Astrocyte (in vitro differentiated cells and primary cell): ENCODE measurements around the gene ACKR2. TPM values are rescaled to one million over a fixed set of nuclear protein-coding genes. Genes with fewer than 3 reads are reported as not detected.
"Not testable (repeated sequence)": the region's sequence is repeated elsewhere in the genome, so short reads cannot be mapped to it uniquely, and the experiment has no call there.

Experiments
- DNase-seq: peaks from one replicate; pipeline ENCODE4 v3.0.0-alpha.2; 2010; ENCODE audit warnings: low read depth
- FAIRE-seq: peaks from 2 replicates; lab custom pipeline; 2011; peaks lifted over from hg19 to GRCh38; lab: Jason Lieb, UNC
- H2AFZ ChIP-seq: 2 replicates; pipeline ENCODE4 v1.6.0; 2012; ENCODE audit warnings: low read depth, low read length, inconsistent platforms
- H3K27ac ChIP-seq: 2 replicates; pipeline ENCODE4 v1.5.1; 2011; ENCODE audit warnings: low read depth, low read length, inconsistent platforms
- H3K27me3 ChIP-seq: 2 replicates; pipeline ENCODE4 v1.6.0; 2011; ENCODE audit warnings: low read length, inconsistent platforms; ENCODE audit not compliant: insufficient read depth
- H3K36me3 ChIP-seq: 2 replicates; pipeline ENCODE4 v1.5.1; 2011; ENCODE audit warnings: low read length, inconsistent platforms; ENCODE audit not compliant: insufficient read depth
- H3K4me1 ChIP-seq: 2 replicates; pipeline ENCODE4 v1.5.1; 2011; ENCODE audit warnings: low read length, inconsistent platforms; ENCODE audit not compliant: insufficient read depth
- H3K4me2 ChIP-seq: 2 replicates; pipeline ENCODE4 v1.6.0; 2012; ENCODE audit warnings: low read length, inconsistent platforms
- H3K4me3 ChIP-seq: 2 replicates; pipeline ENCODE4 v1.5.1; 2011; ENCODE audit warnings: low read depth, mild to moderate bottlenecking, low read length, inconsistent platforms; ENCODE audit not compliant: insufficient read depth
- H3K79me2 ChIP-seq: 2 replicates; pipeline ENCODE4 v1.6.0; 2012; ENCODE audit warnings: mild to moderate bottlenecking, low read length, inconsistent platforms; ENCODE audit not compliant: insufficient read depth
- H3K9ac ChIP-seq: 2 replicates; pipeline ENCODE4 v1.6.0; 2012; ENCODE audit warnings: mild to moderate bottlenecking, low read length, inconsistent platforms
- H3K9me3 ChIP-seq: 2 replicates; pipeline ENCODE4 v1.5.1; 2012; ENCODE audit warnings: low read depth, mild to moderate bottlenecking, low read length, inconsistent platforms; ENCODE audit not compliant: insufficient read depth
- H4K20me1 ChIP-seq: 2 replicates; pipeline ENCODE4 v1.6.0; 2012; ENCODE audit warnings: low read length, inconsistent platforms; ENCODE audit not compliant: insufficient read depth
- H3K27ac Mint-ChIP-seq: one replicate; pipeline ENCODE4 v1.8.0; 2021; ENCODE audit warnings: mild to moderate bottlenecking, mixed read lengths; ENCODE audit not compliant: unreplicated experiment
- H3K27me3 Mint-ChIP-seq: one replicate; pipeline ENCODE4 v1.8.0; 2021; ENCODE audit warnings: low read depth, mixed read lengths; ENCODE audit not compliant: unreplicated experiment
- H3K36me3 Mint-ChIP-seq: one replicate; pipeline ENCODE4 v1.8.0; 2021; ENCODE audit warnings: low read depth, mixed read lengths; ENCODE audit not compliant: unreplicated experiment
- H3K4me1 Mint-ChIP-seq: one replicate; pipeline ENCODE4 v1.8.0; 2021; ENCODE audit warnings: low read depth, mixed read lengths; ENCODE audit not compliant: unreplicated experiment
- H3K4me3 Mint-ChIP-seq: one replicate; pipeline ENCODE4 v1.8.0; 2021; ENCODE audit warnings: mild to moderate bottlenecking, moderate library complexity, mixed read lengths; ENCODE audit not compliant: unreplicated experiment
- H3K9me3 Mint-ChIP-seq: one replicate; pipeline ENCODE4 v1.8.0; 2021; ENCODE audit warnings: mild to moderate bottlenecking, mixed read lengths; ENCODE audit not compliant: unreplicated experiment
- EZH2 ChIP-seq: IDR thresholded peaks from 2 replicates; pipeline ENCODE4 v1.6.1; 2012; ENCODE audit warnings: mild to moderate bottlenecking, low read length, inconsistent platforms; ENCODE audit not compliant: insufficient read depth
- total RNA-seq: library from RNA; stranded (reverse); gene quantifications from 2 replicates; pipeline ENCODE4 v1.2.1, GENCODE V29; 2021
- TF ChIP-seq, protein P1 (sequence below): IDR thresholded peaks from 2 replicates; pipeline ENCODE4 v1.5.1; 2011; ENCODE audit warnings: low read depth, mild to moderate bottlenecking, inconsistent platforms, low read length, moderate library complexity; ENCODE audit not compliant: insufficient read depth

ACKR2 gene
- total RNA-seq, 1 donor from 2014 or later, result 1.7 TPM

GRCh38 chr3:42805141-42805821 lies 4.0 kb upstream of the ACKR2 start:
- Mint-ChIP-seq H3K27ac (peak overlapping the region; percentile 50), H3K4me3 (peak overlapping the region; percentile 99), H3K27me3 (peaks cover 2% of the 10 kb centered on the region), H3K36me3 (no peaks in the 10 kb centered on the region), H3K4me1 (peaks cover 18% of the 10 kb centered on the region), H3K9me3 (peaks cover 2% of the 10 kb centered on the region)
- H3K79me2 ChIP-seq, result peaks cover 37% of the 10 kb centered on the region
- peak overlapping the region; percentile 94 for H3K4me2 ChIP-seq
- no peak for TF ChIP-seq EZH2
- TF ChIP-seq, protein P1, sequence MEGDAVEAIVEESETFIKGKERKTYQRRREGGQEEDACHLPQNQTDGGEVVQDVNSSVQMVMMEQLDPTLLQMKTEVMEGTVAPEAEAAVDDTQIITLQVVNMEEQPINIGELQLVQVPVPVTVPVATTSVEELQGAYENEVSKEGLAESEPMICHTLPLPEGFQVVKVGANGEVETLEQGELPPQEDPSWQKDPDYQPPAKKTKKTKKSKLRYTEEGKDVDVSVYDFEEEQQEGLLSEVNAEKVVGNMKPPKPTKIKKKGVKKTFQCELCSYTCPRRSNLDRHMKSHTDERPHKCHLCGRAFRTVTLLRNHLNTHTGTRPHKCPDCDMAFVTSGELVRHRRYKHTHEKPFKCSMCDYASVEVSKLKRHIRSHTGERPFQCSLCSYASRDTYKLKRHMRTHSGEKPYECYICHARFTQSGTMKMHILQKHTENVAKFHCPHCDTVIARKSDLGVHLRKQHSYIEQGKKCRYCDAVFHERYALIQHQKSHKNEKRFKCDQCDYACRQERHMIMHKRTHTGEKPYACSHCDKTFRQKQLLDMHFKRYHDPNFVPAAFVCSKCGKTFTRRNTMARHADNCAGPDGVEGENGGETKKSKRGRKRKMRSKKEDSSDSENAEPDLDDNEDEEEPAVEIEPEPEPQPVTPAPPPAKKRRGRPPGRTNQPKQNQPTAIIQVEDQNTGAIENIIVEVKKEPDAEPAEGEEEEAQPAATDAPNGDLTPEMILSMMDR, result no peak
- peak overlapping the region; percentile 93 for H3K4me3 ChIP-seq
- FAIRE-seq (no peak), DNase-seq (no peak)
- no peaks in the 10 kb centered on the region for H3K36me3 ChIP-seq
- peaks cover 14% of the 10 kb centered on the region for H3K4me1 ChIP-seq
- H2AFZ ChIP-seq, result peak overlapping the region; percentile 99
- H3K27ac ChIP-seq, result no peak overlapping the region
- H4K20me1 ChIP-seq, result peaks cover 25% of the 10 kb centered on the region
- peaks cover 3% of the 10 kb centered on the region for H3K27me3 ChIP-seq
- H3K9me3 ChIP-seq, result no peaks in the 10 kb centered on the region
- peak overlapping the region; percentile 96 for H3K9ac ChIP-seq

GRCh38 chr3:42807929-42808328 lies 1.3 kb upstream of the ACKR2 start:
- H3K4me2 ChIP-seq, result no peak overlapping the region
- no peak overlapping the region for H2AFZ ChIP-seq
- peaks cover 3% of the 10 kb centered on the region for H3K27me3 ChIP-seq
- peaks cover 11% of the 10 kb centered on the region for H3K79me2 ChIP-seq
- H3K9ac ChIP-seq, result no peak overlapping the region
- peaks cover 8% of the 10 kb centered on the region for H3K4me1 Mint-ChIP-seq
- FAIRE-seq (no peak), DNase-seq (no peak)
- H3K4me3 ChIP-seq, result no peak overlapping the region
- peaks cover 10% of the 10 kb centered on the region for H4K20me1 ChIP-seq
- H3K9me3 Mint-ChIP-seq, result peaks cover 2% of the 10 kb centered on the region
- H3K27ac Mint-ChIP-seq, result no peak overlapping the region
- H3K36me3 Mint-ChIP-seq, result no peaks in the 10 kb centered on the region
- no peak overlapping the region for H3K27ac ChIP-seq
- peaks cover 2% of the 10 kb centered on the region for H3K27me3 Mint-ChIP-seq
- H3K9me3 ChIP-seq, result no peaks in the 10 kb centered on the region
- peaks cover 12% of the 10 kb centered on the region for H3K4me1 ChIP-seq
- no peak overlapping the region for H3K4me3 Mint-ChIP-seq
- TF ChIP-seq, protein P1, result no peak
- TF ChIP-seq EZH2, result no peak
- H3K36me3 ChIP-seq, result no peaks in the 10 kb centered on the region

- H3K27me3 ChIP-seq, H3K27me3 Mint-ChIP-seq, H4K20me1 ChIP-seq, FAIRE-seq, H3K9ac ChIP-seq, H3K36me3 Mint-ChIP-seq, H3K36me3 ChIP-seq, H3K4me1 ChIP-seq, H3K4me2 ChIP-seq, H3K79me2 ChIP-seq, H3K9me3 Mint-ChIP-seq, H3K27ac ChIP-seq, H3K4me3 ChIP-seq, H3K9me3 ChIP-seq, DNase-seq, H3K27ac Mint-ChIP-seq, H3K4me3 Mint-ChIP-seq, H2AFZ ChIP-seq: not testable (repeated sequence)
- H3K4me1 Mint-ChIP-seq, result peaks cover 16% of the 10 kb centered on the region
Observed at GRCh38 chr3:42810706-42811105, 1.5 kb downstream of the ACKR2 start.

DNA sequence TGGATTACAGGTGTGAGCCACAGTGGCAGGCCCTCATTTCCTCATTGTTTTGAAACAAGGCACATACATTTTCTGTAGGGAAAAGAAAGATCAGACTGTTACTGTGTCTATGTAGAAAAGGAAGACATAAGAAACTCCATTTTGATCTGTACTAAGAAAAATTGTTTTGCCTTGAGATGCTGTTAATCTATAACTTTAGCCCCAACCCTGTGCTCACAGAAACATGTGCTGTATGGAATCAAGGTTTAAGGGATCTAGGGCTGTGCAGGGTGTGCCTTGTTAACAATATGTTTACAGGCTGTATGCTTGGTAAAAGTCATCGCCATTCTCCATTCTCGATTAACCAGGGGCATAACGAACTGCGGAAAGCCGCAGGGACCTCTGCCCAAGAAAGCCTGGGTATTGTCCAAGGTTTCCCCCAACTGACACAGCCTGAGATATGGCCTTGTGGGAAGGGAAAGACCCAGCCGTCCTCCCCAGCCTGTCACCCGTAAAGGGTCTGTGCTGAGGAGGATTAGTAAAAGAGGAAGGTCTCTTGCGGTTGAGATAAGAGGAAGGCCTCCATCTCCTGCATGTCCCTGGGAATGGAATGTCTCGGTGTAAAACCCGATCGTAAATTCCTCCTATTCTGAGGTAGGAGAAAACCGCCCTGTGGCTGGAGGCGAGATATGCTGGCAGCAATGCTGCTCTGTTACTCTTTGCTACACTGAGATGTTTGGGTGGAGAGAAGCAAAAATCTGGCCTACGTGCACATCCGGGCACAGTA lies 2.1 kb downstream of the ACKR2 start:
- not testable (repeated sequence) for H3K27me3 Mint-ChIP-seq, H3K36me3 ChIP-seq, H3K4me3 ChIP-seq, H2AFZ ChIP-seq, H3K4me1 ChIP-seq, H3K9me3 ChIP-seq, DNase-seq, H3K27me3 ChIP-seq, H4K20me1 ChIP-seq, H3K27ac ChIP-seq, H3K79me2 ChIP-seq, H3K9me3 Mint-ChIP-seq, H3K4me2 ChIP-seq, H3K9ac ChIP-seq, H3K4me3 Mint-ChIP-seq, FAIRE-seq, H3K27ac Mint-ChIP-seq, H3K36me3 Mint-ChIP-seq
- peaks cover 17% of the 10 kb centered on the region for H3K4me1 Mint-ChIP-seq
